Activated CD8-positive, alpha-beta memory T cell treated with anti-CD3 and anti-CD28 coated beads, Interleukin-2, amount 50 U/mL, for 48 hours (primary cell): ENCODE results near the gene PODN.

ENCODE experiments used
- DNase-seq: peaks from one replicate; pipeline ENCODE4 v3.0.0-alpha.2; 2020

PODN gene

GRCh38 chr1:53090227-53091147 lies 28.5 kb downstream of the PODN start:
- no peak for DNase-seq

GRCh38 chr1:53091841-53092645 lies 30.0 kb downstream of the PODN start:
- DNase-seq = no peak

GRCh38 chr1:53092659-53093450 lies 30.8 kb downstream of the PODN start:
- no peak for DNase-seq

DNA sequence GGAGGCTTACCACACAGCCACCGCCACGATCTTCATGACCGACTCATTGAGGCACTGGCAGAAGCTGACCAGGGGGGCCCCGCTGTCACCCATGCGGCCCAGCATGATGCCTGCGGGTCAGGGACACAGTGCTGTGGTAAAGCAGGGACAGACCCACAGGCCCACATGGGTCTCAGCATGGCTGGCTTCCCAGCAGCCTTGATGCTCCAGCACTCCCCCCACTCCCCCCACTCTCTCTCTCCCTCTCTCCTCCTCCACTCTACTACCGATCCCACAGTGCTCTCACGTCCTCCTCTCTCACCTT lies 31.4 kb downstream of the PODN start:
- no peak for DNase-seq

DNA sequence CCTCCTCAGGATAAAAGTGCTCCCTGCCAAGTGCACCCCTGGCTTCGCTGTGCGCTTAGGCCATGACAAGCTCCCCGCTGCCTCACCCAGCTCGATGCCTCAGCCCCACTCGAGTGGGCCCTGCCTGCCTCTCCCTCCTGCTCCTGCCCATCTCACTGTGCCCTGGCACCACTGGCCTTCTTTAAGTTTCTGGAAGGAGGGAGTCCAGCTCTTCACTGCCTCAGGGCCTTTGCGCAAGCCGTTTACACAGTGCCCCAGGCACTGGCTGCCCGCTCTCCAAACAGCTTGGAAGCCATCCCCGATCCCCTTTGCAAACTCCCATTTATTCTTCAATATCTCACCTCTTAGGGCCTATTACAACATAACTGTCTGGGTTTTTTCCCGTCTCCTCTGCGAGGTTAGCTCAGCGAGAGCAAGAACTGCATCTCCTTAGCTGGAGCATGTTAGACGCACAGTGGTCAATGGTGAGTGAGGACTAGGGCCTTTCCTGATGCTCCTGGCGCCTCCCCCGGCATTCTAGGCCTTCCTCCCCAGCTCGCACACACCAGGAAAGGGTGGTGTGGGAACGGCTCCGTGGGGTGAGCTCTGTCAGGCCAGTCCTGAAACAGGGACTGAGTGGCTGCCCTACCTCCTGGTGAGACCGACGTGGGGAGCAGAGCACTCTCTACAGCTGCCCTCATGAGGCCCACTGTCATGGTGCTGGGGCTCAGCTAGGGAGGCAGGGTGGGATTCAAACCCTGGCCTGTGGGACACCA lies 31.9 kb downstream of the PODN start:
- no peak for DNase-seq

DNA sequence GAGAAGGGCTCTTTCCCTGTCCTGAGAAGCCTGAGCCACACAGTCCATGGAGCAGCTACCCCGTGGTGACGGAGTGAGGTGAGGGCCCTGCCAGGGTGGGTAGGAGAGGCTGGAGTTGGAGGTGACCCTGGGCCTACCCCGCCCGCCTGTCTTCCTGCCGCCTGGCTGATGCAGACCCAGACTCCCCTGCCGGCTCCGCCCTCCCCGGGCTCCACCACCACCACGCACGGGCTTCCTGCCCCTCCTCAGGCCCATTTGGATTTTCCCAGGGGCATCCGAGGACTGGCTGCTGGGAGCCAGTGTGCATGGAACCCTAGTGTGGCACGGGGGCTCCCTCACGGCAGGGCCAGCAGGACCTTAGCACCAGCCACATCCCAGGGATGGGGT lies 32.5 kb downstream of the PODN start:
- DNase-seq = no peak

- no peak for DNase-seq
These were observed 42.4 kb downstream of the PODN start for GRCh38 chr1:53104289-53104913.

GRCh38 chr1:53107090-53107489 lies 45.1 kb downstream of the PODN start:
- no peak for DNase-seq

DNA sequence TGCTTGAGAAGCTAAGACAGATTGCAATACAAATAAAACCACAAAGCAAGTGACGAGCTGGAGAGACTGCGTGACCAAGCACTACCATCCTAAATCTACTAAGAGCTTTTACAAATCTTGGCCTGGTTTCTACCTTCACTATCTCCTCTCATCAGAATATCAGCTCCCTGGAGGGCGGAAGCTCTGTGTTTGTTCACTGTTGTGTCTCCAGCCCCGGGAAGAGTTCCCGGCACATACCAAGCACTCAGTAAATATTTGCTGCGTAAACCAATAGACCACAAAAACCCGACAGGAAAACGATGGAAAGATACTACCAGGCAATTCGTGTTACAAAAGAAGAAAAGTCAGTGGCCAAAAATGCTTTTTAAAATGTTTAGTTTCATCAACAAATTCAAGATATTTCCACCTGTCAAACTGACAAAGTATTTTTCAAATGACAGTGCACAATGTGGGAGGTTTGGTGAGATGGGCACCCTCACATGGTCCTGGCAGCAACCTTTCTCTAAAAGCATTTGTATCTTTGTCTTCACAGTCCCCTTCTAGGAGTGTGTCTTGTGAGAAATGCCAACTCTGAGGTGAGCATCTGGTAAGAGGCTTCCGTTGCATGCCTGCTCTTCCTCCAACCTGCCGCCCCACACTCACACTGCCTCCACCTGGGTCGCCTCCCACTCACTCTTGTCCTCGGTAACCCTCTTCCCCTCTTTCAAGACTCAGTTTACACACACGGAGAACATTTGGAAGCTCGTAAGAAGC lies 45.7 kb downstream of the PODN start:
- DNase-seq = no peak

DNA sequence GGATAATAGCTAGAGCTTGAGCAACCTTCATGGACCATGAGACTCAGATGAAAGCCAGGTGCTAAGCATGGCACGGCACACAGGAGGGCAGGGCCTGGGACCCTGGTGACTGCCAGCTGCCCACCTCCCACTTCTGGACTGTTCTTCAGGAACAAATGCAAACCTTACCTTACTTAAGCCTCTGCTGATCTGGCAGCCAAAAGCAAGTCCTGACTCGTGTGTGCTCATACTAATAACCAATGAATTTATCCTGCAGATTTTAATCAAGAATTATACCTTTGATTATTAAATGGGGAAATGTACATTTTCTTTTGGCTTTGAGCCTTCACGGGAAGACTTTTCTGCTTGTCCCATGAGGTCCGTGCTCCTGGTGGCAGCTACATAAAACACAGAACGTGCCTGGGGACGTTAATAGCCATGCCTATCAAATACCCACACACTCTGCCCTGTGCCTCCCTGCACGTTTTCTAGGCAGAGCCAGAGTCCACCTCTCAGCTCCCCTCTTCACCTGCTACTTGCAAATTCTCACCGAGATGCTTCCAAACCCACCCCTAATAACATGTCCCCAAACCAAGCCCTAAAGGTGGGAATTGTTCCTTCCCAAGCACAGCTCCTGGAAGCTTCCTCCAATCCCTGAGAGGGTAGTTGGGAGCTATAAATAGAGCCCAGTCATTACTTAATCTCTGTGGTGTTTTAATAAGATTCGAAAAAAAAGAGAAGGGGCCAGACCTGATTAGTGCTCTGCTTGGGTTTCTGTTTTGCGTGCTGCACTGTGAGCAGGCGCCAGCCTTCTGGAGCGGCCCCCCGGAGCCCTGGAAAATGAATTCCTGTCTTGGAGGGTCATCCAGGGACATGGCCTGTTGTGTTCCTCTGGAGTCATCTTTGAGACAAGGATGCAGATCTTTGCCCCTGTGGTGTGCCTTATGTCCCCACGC lies 46.9 kb downstream of the PODN start:
- DNase-seq = no peak

GRCh38 chr1:53110370-53111072 lies 48.5 kb downstream of the PODN start:
- DNase-seq = peak; percentile 64

DNA sequence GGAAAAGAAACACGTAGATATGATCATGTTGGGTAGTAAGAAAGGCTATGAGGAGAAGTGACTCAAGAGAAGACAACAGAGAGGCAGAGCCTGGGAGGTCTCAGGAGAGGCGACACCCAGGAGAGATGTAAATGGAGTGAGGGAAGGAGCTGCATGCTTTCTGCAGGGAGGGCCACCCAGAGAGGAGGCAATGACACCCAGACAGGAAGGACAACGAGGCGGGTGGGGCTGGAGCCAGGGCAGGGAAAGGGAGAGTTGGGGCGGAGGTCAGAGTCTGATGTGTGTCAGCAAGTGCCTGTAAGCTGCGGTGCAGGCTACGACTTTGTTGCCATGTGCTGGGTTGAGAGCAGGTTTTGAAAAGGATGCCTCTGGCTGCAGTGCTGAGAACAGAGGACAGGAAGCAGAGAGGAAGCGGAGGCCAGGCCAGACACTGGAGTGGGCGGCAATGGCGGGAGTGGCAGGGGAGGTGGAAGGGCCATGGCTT lies 49.1 kb downstream of the PODN start:
- DNase-seq = no peak

GRCh38 chr1:53111693-53112092 lies 49.7 kb downstream of the PODN start:
- no peak for DNase-seq

DNA sequence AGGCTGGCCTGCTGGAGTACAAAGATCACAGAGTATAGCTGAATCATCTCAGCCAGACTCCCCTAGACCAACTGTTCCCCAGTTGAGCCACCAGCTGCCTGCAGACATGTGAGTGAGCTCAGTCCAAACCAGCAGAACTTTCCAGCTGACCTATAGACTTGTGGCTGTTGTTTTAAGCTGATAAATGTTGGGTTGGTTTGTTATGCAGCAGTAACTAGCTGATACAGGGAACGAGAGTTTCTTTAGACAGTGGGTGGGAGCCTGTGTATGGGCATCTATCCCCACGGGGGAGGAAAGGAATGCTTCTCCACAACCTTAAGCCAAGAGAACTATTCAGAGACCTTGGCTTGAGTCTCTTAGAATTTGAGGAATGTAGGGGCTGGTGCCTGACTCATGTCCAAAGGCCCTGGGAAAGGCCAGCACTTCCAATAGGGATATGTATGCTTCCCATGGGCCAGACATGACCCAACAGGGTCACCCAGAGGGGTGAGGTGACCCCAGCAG lies 50.3 kb downstream of the PODN start:
- DNase-seq = no peak

DNA sequence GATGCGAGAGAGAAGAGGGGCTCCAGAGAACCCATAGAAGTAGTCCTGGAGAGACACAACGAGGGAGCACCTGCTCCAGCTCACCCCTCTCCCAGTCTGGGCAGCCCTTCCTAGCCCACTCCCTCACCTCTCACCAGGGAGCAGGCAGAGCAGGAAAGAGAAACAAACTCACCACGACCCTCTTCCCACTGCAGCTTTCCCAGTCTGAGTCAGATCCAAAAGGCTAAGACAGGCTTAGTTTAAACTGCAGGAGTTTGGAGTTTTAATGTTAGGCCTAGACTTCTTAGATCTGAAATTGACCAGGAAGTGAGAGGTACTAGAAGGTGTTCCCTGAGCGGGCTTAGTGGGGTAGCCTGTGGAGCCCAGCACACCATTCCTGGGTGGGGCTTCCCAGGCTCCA lies 50.8 kb downstream of the PODN start:
- DNase-seq = no peak

DNA sequence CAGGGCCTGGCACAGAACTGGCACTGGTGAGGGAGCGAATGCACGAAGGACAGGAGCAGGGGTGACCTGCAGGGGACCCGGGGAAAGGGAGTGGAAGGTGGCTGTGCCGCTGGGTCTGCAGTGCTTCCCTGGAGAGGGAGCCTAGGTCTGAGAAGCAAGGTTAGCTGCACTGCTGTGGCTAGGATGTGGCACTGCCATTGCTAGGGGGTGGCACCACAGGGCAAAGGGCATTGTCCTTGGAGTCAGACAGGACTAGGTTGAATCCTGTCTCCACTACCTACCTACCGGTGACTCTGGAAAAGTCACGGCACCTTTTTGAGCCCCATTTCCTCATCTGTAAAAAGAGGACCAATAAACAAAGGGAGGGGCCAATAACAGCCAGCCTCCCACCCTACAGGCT lies 52.1 kb downstream of the PODN start:
- no peak for DNase-seq

DNA sequence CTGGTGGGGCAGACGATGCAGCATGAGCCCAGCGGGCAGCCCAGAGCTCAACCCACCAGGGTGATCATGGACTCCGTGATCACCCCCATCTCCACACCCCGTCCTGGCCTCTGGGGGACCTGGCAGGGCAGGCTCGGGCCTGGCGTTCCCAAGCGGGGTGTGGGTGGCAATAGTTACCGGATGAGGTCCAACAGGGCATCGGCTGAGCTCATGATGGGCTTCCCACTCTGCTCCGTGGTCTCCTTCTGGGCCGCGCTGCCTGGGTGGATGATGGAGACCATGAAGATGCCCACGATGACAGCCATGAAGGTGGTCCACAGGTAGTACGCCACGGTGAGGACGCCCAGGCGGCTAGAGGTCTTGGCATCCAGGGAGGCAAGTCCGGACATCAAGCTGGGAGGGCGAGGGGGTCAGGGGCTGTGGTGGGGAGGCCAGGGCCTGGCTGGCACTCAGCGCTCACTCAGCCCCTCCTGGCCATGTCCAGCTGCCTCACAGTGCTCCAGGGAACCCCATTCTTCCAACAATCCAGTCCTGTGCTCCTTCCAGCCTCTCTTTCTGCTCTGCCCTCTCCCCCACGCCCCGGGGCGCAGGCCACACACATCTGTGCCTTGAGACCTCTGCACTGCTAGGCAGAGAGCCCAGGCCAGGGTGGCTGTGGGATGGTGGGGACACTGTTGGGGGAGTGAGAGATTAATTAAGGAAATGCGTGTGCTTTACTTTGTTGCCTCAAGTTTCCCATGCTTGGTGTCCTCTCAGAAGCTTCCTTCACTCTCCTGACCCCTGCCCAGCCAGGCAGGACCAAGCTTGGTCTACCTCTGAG lies 52.8 kb downstream of the PODN start:
- no peak for DNase-seq
